Naive thymus-derived CD8-positive, alpha-beta T cell (primary cell): ENCODE measurements around the gene SCGB2B2. TPM values are rescaled to one million over a fixed set of nuclear protein-coding genes. Genes with fewer than 3 reads are reported as not detected.
"Not testable (repeated sequence)": the region's sequence is repeated elsewhere in the genome, so short reads cannot be mapped to it uniquely, and the experiment has no call there.

Source experiments
- ATAC-seq, 2 donors: fragments of 150-1000 bp; cut with Tn5 transposase in 1 of 2; sonication (Bioruptor Pico), chemical (Tn5 transposase) in 1 of 2; 1 replicate in 1 of 2; 2 replicates in 1 of 2; pipeline ENCODE4 v1.10.0; 2021; ENCODE audit warnings: mild to moderate bottlenecking in 2 of 2, moderate library complexity in 2 of 2
- POLR2A ChIA-PET: fragments of 350-600 bp; sonication (Branson Sonifier 250); formaldehyde crosslinking; loops from one replicate; lab custom pipeline; 2021; ENCODE audit warnings: antibody characterized with exemption; lab: Charles Lee
- DNase-seq, 10 donors: peaks; one replicate each; pipeline versions ENCODE4 v3.0.0 to v3.0.0-alpha.2; 2020 to 2022
- H3K27ac Mint-ChIP-seq, 10 donors: one replicate each; pipeline ENCODE4 v1.8.0; 2020 to 2022; ENCODE audit warnings: mild to moderate bottlenecking in 10 of 10, mixed read lengths in 10 of 10, moderate library complexity in 4 of 10, inconsistent platforms in 1 of 10
- H3K27me3 Mint-ChIP-seq, 5 donors: one replicate each; pipeline ENCODE4 v1.8.0; 2021 to 2022; ENCODE audit warnings: mixed read lengths in 5 of 5
- H3K36me3 Mint-ChIP-seq, 3 donors: one replicate each; pipeline ENCODE4 v1.8.0; 2020 to 2022; ENCODE audit warnings: mixed read lengths in 3 of 3, mild to moderate bottlenecking in 2 of 3, inconsistent platforms in 1 of 3
- H3K4me1 Mint-ChIP-seq, 4 donors: one replicate each; pipeline ENCODE4 v1.8.0; 2021 to 2022; ENCODE audit warnings: mixed read lengths in 4 of 4
- H3K4me3 Mint-ChIP-seq, 10 donors: one replicate each; pipeline ENCODE4 v1.8.0; 2020 to 2022; ENCODE audit warnings: mild to moderate bottlenecking in 10 of 10, mixed read lengths in 10 of 10, moderate library complexity in 6 of 10, inconsistent platforms in 1 of 10
- H3K9me3 Mint-ChIP-seq, 9 donors: one replicate each; pipeline ENCODE4 v1.8.0; 2020 to 2022; ENCODE audit warnings: mixed read lengths in 9 of 9, mild to moderate bottlenecking in 3 of 9, inconsistent platforms in 1 of 9, moderate library complexity in 1 of 9
- polyA plus RNA-seq, 3 donors: library from polyadenylated mRNA; unstranded; fragments of 300-500 nt; fragmentation: Illumina TruSeq; gene quantifications; one replicate each; pipeline ENCODE4 v1.2.3, GENCODE V29; 2021
- total RNA-seq, 8 experiments: library from RNA in 2 of 8; stranded (reverse) in 2 of 8; gene quantifications; one replicate each; pipeline ENCODE4 v1.2.3 and lab custom pipeline; 2021 to 2026

SCGB2B2 gene
- total and polyA plus RNA-seq, 5 experiments from 2014 or later = 0.75 to 0.82 TPM; not detected in 3

DNA sequence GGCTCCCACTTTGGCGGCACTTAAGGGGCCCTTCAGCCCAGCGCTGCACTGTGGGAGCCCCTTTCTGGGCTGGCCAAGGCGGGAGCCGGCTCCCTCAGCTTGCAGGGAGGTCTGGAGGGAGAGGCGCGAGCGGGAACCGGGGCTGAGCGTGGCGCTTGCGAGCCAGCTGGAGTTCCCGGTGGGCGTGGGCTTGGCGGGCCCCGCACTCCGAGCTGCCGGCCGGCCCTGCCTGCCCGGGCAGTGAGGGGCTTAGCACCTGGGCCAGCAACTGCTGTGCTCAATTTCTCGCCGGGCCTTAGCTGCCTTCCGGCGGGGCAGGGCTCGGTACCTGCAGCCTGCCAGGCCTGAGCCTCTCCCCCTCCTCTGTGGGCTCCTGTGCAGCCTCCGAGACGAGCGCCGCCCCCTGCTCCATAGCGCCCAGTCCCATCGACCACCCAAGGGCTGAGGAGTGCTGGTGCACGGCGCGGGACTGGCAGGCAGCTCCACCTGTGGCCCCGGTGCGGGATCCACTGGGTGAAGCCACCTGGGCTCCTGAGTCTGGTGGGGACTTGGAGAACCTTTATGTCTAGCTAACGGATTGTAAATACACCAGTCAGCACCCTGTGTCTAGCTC, 8.8 kb downstream of the SCGB2B2 start:
- Mint-ChIP-seq H3K4me1 (peaks cover 10 to 31% (median 19%) of the 10 kb centered on the region in 4 donors), H3K4me3 (peak overlapping the region in 5 of 10 donors; percentile 36 to 88 (median 67)), H3K27ac (peak overlapping the region in 2 of 10 donors; percentile 88 to 96)
- ATAC-seq, H3K9me3 Mint-ChIP-seq, DNase-seq, H3K36me3 Mint-ChIP-seq, H3K27me3 Mint-ChIP-seq: not testable (repeated sequence)
- POLR2A ChIA-PET = interaction anchor here (1.5 kb wide), 1 partner anchor 9 kb away, joined by 3 read pairs; the partner anchor contains the start of genes SCGB2B2 and ZNF302

DNA sequence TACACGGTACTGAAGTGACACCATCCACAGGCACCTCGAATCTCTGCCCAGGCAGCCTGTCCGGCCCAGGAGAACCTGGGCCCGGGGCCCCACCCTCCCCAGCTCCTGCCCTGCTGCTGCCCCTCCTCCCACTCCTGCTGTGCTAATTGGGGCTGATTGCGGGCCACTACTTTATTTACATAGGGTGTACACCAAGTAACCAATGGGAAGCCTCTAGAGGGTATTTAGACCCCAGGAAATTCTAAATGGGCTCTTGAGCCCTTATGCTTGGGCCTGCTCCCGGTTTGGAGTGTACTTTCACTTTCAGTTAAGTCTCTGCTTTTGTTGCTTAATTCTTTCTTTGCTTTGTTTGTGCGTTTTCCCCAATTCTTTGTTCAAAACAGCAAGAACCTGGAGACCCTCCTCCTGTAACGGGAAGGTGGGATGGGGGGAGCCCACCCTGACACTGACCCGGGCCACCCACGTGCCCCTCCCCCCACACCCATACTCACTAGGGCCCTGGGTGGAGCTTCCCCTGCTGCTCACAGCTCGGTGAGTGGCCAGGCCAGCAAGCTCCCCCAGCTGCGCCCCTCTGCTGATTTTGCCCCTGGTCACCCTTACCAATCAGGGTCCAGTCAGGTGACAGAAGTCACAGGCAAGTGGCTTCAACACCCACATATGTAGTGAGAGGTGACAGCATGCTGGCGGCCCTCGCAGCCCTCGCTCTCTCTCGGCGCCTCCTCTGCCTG, 9.4 kb downstream of the SCGB2B2 start:
- Mint-ChIP-seq H3K4me1 (peaks cover 17 to 37% (median 25%) of the 10 kb centered on the region in 4 donors), H3K27me3 (peaks cover 0 to 3% (median 0%) of the 10 kb centered on the region in 5 donors), H3K4me3 (peak overlapping the region; percentile 67 to 88 (median 68)), H3K9me3 (no peaks in the 10 kb centered on the region), H3K36me3 (peaks cover 0 to 3% (median 0%) of the 10 kb centered on the region in 3 donors), H3K27ac (peak overlapping the region; percentile 58 to 96 (median 86))
- POLR2A ChIA-PET = interaction anchor here (1.5 kb wide), 1 partner anchor 10 kb away, joined by 3 read pairs; the partner anchor contains the start of genes SCGB2B2 and ZNF302
- DNase-seq (peak in 2 of 10 donors; percentile 8), ATAC-seq (peak in 1 of 2 donors; percentile 27)

DNA sequence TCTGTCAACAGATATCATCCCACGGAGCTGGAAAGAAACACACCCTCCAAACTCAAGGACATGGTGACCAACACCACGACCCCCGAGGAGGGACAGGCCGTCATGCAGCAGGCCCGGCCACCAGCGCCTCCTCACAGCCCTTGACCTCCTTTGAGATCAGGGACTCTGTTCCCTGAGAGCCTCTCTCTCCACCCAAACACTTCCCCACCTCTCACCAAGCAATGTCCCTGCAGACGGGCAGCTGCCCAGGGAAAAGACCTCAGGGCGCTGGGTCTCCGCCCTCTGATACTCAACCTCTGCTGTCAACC, 10.0 kb downstream of the SCGB2B2 start:
- no peak for ATAC-seq
- Mint-ChIP-seq H3K27ac (peak overlapping the region in 9 of 10 donors; percentile 58 to 96 (median 84)), H3K27me3 (no peaks in the 10 kb centered on the region), H3K4me1 (peaks cover 17 to 37% (median 25%) of the 10 kb centered on the region in 4 donors), H3K36me3 (peaks cover 0 to 3% (median 0%) of the 10 kb centered on the region in 3 donors), H3K4me3 (peak overlapping the region in 9 of 10 donors; percentile 32 to 88 (median 66)), H3K9me3 (no peaks in the 10 kb centered on the region)
- POLR2A ChIA-PET = interaction anchor here (1.5 kb wide), 1 partner anchor 10 kb away, joined by 3 read pairs; the partner anchor contains the start of genes SCGB2B2 and ZNF302
- no peak for DNase-seq

DNA sequence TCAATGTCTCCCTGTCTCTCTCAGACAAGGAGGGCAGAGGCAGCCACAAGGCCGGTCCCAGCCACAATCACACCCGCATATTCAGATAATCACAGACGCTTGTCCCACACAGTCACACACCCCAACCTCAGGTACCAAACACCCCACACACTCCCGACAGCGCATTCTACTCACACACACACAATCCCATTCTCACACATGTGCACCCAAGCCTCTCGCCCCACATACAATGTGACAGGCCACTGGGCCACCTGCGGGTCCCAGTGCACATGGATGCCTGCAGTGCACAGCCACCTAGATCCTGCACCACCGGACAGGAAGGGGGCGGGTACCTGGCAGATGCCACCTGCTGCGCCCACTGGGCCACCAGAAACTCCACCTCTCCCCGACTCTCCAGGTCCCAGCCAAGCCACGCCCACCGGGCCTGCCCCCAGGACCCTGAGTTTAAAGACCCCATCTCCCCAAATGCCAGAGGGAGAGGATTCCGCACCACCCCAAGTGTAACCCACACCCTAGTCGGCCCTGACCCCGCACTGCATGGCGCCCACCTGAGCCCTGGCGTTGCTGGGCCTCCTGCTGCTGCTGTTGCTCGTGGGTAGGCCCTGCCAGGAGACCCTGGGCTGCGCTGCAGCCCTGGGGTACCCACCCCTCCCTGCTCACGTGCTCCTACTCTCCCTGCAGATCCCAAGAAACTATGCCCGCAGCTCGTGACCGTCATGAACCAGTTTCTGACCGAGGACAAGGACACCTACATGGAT, 10.6 kb downstream of the SCGB2B2 start:
- peak overlapping the region in 6 of 10 donors; percentile 14 to 88 (median 66) for H3K4me3 Mint-ChIP-seq
- DNase-seq (no peak), ATAC-seq (no peak)
- peaks cover 17 to 37% (median 25%) of the 10 kb centered on the region in 4 donors for H3K4me1 Mint-ChIP-seq
- POLR2A ChIA-PET = interaction anchor here (1.5 kb wide), 1 partner anchor 11 kb away, joined by 3 read pairs; the partner anchor contains the start of genes SCGB2B2 and ZNF302
- peak overlapping the region in 7 of 10 donors; percentile 58 to 96 (median 85) for H3K27ac Mint-ChIP-seq
- H3K27me3 Mint-ChIP-seq = no peaks in the 10 kb centered on the region
- H3K9me3 Mint-ChIP-seq = no peaks in the 10 kb centered on the region
- peaks cover 0 to 3% (median 0%) of the 10 kb centered on the region in 3 donors for H3K36me3 Mint-ChIP-seq

DNA sequence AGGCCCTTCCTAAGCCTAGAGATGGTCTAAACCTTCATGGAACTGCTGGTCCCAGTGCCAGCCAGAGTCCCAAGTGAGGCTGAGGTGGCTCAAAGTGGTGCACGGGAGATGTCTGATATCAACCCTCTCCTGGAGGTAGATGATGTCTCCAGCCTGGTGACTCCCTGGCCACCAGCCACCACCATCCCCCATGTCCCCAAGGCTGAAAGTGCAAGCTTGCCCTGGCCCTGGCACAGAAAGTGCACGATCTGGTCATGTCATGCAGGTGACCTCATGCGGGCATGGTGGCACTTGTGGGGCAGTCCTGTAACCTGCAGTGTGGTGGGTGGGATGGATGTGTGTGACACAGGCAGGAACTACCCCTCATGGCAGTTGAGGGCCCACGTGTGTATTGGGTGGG, 11.7 kb downstream of the SCGB2B2 start:
- Mint-ChIP-seq H3K27ac (peak overlapping the region in 1 of 10 donors; percentile 15), H3K4me1 (peaks cover 17 to 37% (median 25%) of the 10 kb centered on the region in 4 donors), H3K4me3 (peak overlapping the region in 1 of 10 donors; percentile 34)
- POLR2A ChIA-PET, H3K36me3 Mint-ChIP-seq, H3K27me3 Mint-ChIP-seq, H3K9me3 Mint-ChIP-seq, ATAC-seq, DNase-seq: not testable (repeated sequence)

DNA sequence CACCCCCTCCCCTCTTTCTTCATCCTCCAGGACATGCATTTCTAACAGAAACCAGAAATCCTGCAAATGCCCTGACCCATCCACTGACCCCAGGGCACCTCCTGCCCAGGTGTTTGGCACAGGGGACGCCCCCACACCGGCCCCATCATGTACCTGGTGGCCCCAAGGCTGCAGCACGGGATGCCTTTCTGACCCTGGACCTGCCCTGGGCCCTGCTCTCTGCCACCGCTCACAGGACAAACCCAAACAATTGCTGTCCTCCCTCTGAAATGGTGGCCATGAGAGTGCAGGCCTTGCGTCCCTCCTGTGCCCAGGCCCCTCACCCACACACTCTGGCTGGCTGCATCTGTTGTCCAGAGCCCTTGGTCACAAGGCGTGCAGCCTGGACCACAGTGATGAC, 12.1 kb downstream of the SCGB2B2 start:
- Mint-ChIP-seq H3K9me3 (peaks cover 0 to 3% (median 0%) of the 10 kb centered on the region in 9 donors), H3K27me3 (no peaks in the 10 kb centered on the region), H3K36me3 (peaks cover 0 to 3% (median 0%) of the 10 kb centered on the region in 3 donors), H3K4me3 (no peak overlapping the region), H3K27ac (no peak overlapping the region), H3K4me1 (peaks cover 17 to 37% (median 25%) of the 10 kb centered on the region in 4 donors)
- ATAC-seq (no peak), DNase-seq (no peak)
- POLR2A ChIA-PET = no interaction called here

DNA sequence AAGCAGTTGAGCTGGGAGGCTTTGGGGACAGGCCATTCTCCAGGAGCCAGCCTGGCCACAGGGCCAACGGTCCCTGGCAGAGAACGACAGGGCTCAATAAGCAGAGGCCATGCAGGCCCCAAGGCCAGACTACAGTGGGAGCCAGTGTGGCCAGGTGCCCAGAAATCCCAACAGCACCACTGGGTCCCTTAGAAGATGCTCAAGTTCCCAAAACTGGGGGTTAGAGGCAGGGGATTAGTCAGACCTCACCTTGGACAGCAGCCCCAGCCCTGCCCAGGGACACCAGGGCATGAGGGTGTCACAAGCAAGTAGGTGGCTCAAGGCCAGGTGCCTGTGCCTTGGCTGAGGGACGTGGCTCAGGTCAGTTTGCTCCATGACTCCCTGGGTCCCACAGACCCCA, 12.8 kb downstream of the SCGB2B2 start:
- Mint-ChIP-seq H3K4me3 (peak overlapping the region in 2 of 10 donors; percentile 45 to 63), H3K4me1 (peaks cover 17 to 37% (median 25%) of the 10 kb centered on the region in 4 donors), H3K27me3 (peaks cover 0 to 2% (median 0%) of the 10 kb centered on the region in 5 donors), H3K27ac (peak overlapping the region in 2 of 10 donors; percentile 6 to 46), H3K36me3 (peaks cover 0 to 5% (median 0%) of the 10 kb centered on the region in 3 donors), H3K9me3 (peaks cover 0 to 4% (median 0%) of the 10 kb centered on the region in 9 donors)
- POLR2A ChIA-PET = interaction anchor here (0.6 kb wide), 1 partner anchor 13 kb away, joined by 3 read pairs; the partner anchor contains the start of genes SCGB2B2 and ZNF302
- DNase-seq = no peak
- ATAC-seq = no peak

DNA sequence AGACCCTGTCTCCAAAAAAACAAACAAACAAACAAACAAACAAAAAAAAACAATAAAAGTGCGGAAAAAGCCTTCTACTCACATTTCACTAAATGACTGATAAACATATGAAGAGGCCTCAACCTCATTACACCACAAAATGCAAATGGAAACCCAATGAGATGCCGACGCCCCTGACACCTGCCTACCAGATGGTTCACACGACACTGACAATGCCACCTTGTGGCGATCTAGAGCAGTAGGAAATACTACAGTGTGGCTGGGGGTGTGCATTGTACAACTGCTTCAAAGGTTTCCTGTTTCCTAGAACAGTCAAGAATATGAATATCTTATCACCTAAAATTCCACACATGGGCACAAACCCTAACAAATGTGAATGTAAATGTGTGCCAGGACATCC, 14.0 kb downstream of the SCGB2B2 start:
- peak overlapping the region in 4 of 10 donors; percentile 2 to 44 (median 32) for H3K4me3 Mint-ChIP-seq
- H3K27ac Mint-ChIP-seq = peak overlapping the region in 7 of 10 donors; percentile 35 to 90 (median 66)
- POLR2A ChIA-PET = no interaction called here
- DNase-seq (peak in 8 of 10 donors; percentile 7 to 64 (median 49)), ATAC-seq (peak; percentile 97 to 100)
- H3K9me3 Mint-ChIP-seq = peaks cover 0 to 10% (median 4%) of the 10 kb centered on the region in 9 donors
- peaks cover 17 to 34% (median 24%) of the 10 kb centered on the region in 4 donors for H3K4me1 Mint-ChIP-seq
- peaks cover 1 to 14% (median 7%) of the 10 kb centered on the region in 3 donors for H3K36me3 Mint-ChIP-seq
- peaks cover 0 to 11% (median 0%) of the 10 kb centered on the region in 5 donors for H3K27me3 Mint-ChIP-seq

DNA sequence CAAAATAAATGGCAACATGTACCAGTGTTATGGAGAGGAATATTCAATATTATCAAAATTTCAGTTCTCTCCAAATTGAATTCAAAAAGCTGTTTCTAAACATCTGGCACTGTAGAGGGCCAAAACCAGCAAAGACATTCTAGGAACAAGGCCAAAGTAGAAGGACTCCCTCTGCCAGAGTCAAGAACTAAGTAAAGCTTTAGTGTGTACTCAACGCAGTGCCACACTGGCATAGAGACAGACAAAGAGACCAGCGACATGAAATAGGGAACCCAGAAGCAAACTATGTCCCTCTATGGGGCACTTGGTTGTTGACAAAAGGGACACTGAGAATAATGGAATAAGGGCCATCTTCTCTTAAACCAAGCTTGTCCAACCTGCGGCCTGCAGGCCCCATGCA, 15.6 kb downstream of the SCGB2B2 start:
- H3K27me3 Mint-ChIP-seq = peaks cover 0 to 19% (median 4%) of the 10 kb centered on the region in 5 donors
- DNase-seq (no peak), ATAC-seq (no peak)
- POLR2A ChIA-PET = interaction anchor here (1.4 kb wide), 1 partner anchor 16 kb away, joined by 3 read pairs; the partner anchor contains the start of gene ZNF302
- H3K27ac Mint-ChIP-seq = no peak overlapping the region
- peaks cover 0 to 21% (median 7%) of the 10 kb centered on the region in 9 donors for H3K9me3 Mint-ChIP-seq
- H3K4me3 Mint-ChIP-seq = no peak overlapping the region
- peaks cover 3 to 21% (median 10%) of the 10 kb centered on the region in 3 donors for H3K36me3 Mint-ChIP-seq
- peaks cover 10 to 22% (median 16%) of the 10 kb centered on the region in 4 donors for H3K4me1 Mint-ChIP-seq

DNA sequence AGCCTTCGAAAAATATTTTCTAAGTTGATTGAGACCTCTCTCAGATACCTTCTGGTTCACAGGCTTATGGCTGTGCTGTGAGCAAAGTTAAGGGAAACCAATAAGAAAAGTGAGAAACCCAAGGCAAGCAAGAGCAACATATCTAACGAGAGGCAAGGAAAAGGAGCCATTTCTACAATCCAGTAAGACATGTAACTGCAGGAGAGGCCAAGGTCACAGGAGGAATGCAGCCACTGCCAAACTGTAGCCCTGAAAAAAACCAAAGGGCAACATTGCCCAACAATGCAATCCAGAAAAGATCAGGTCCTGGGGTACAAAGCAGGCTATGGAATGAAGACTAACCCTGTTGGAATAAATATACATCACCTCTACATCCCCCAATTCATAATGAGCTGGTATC, 21.3 kb downstream of the SCGB2B2 start:
- peaks cover 4 to 33% (median 7%) of the 10 kb centered on the region in 5 donors for H3K27me3 Mint-ChIP-seq
- peaks cover 0 to 4% (median 1%) of the 10 kb centered on the region in 4 donors for H3K4me1 Mint-ChIP-seq
- no peak for ATAC-seq
- POLR2A ChIA-PET = no interaction called here
- no peak overlapping the region for H3K27ac Mint-ChIP-seq
- H3K4me3 Mint-ChIP-seq = no peak overlapping the region
- peaks cover 0 to 50% (median 23%) of the 10 kb centered on the region in 9 donors for H3K9me3 Mint-ChIP-seq
- peaks cover 9 to 42% (median 32%) of the 10 kb centered on the region in 3 donors for H3K36me3 Mint-ChIP-seq
- no peak for DNase-seq

DNA sequence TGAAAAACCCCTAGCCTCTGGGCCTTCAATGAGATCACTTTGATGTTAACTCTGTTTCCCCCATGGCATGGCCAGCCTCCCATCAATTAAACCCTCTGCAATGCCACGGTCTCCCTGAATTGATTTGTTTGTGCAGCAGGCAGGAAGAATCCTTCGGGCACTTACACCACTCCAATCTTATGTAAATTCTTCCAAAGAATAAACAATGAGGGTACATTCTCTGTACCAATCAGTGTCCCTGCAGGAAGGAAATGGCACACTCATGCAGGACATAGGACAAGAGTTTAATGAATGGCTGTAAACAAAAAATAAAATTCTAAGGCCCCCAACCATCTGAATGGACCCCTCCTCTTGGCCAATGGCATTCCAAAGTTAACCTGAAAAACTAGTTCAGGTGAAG, 22.2 kb downstream of the SCGB2B2 start:
- Mint-ChIP-seq H3K27ac (no peak overlapping the region), H3K9me3 (peaks cover 0 to 50% (median 21%) of the 10 kb centered on the region in 9 donors), H3K36me3 (peaks cover 9 to 42% (median 32%) of the 10 kb centered on the region in 3 donors), H3K4me1 (peaks cover 0 to 4% (median 1%) of the 10 kb centered on the region in 4 donors), H3K27me3 (peaks cover 4 to 36% (median 8%) of the 10 kb centered on the region in 5 donors), H3K4me3 (no peak overlapping the region)
- ATAC-seq = no peak
- POLR2A ChIA-PET = no interaction called here
- DNase-seq = no peak
